H1 (cell line): ENCODE measurements around the gene TPRX1. TPM values are rescaled to one million over a fixed set of nuclear protein-coding genes. Genes with fewer than 3 reads are reported as not detected.

Experiments used
- CTCF ChIA-PET: fragments of 300-600 bp; sonication (Branson Sonifier 250); formaldehyde crosslinking; loops from one replicate; lab custom pipeline; 2021; ENCODE audit not compliant: partially characterized antibody; lab: Charles Lee
- POLR2A ChIA-PET: fragments of 300-600 bp; sonication (Branson Sonifier 250); formaldehyde crosslinking; loops from one replicate; lab custom pipeline; 2021; ENCODE audit warnings: inconsistent platforms; ENCODE audit not compliant: partially characterized antibody; lab: Charles Lee
- DNase-seq, 2 experiments: peaks; one replicate each; pipeline versions ENCODE4 v3.0.0 to v3.0.0-alpha.2; 2010 to 2022; ENCODE audit warnings: low spot score in 2 of 2, low read depth in 1 of 2, mixed read lengths in 1 of 2
- FAIRE-seq: peaks from 2 replicates; lab custom pipeline; 2011; peaks lifted over from hg19 to GRCh38; lab: Jason Lieb, UNC
- H2AFZ ChIP-seq: 2 replicates; pipeline ENCODE4 v1.8.1; 2012; ENCODE audit warnings: low read length, inconsistent platforms
- H2AK5ac ChIP-seq: 2 replicates; pipeline ENCODE4 v1.6.1; 2013; ENCODE audit warnings: low read depth, low read length
- H2BK120ac ChIP-seq: replicated peaks from 2 replicates; pipeline ENCODE3; 2013; ENCODE audit warnings: low read depth, low read length, inconsistent platforms
- H2BK12ac ChIP-seq: 2 replicates; pipeline ENCODE4 v1.6.1; 2013; ENCODE audit warnings: low read depth, low read length
- H2BK15ac ChIP-seq: 2 replicates; pipeline ENCODE4 v1.6.1; 2013; ENCODE audit warnings: low read length
- H2BK20ac ChIP-seq: 2 replicates; pipeline ENCODE4 v1.6.1; 2013; ENCODE audit warnings: low read length
- H2BK5ac ChIP-seq: 2 replicates; pipeline ENCODE4 v1.6.1; 2013; ENCODE audit warnings: low read depth, low read length
- H3K14ac ChIP-seq: 2 replicates; pipeline ENCODE4 v1.6.1; 2013; ENCODE audit warnings: inconsistent platforms; ENCODE audit not compliant: insufficient read length
- H3K18ac ChIP-seq: 2 replicates; pipeline ENCODE4 v1.6.1; 2013; ENCODE audit warnings: low read length; ENCODE audit errors: extremely low read depth
- H3K23ac ChIP-seq: 2 replicates; pipeline ENCODE4 v1.6.1; 2013; ENCODE audit warnings: inconsistent platforms; ENCODE audit not compliant: insufficient read length
- H3K23me2 ChIP-seq: 2 replicates; pipeline ENCODE4 v1.6.1; 2013; ENCODE audit warnings: low read depth, low read length
- H3K27ac ChIP-seq: 2 replicates; pipeline ENCODE4 v1.6.1; 2011; ENCODE audit warnings: low read depth, low read length, inconsistent platforms
- H3K27me3 ChIP-seq, 4 experiments: replicated peaks in 1 of 4; 1 replicate in 1 of 4; 2 replicates in 3 of 4; pipeline versions ENCODE4 v1.6.1 to v1.8.1; 2011 to 2013; ENCODE audit warnings: low read length in 3 of 4, mild to moderate bottlenecking in 3 of 4, inconsistent platforms in 2 of 4, mixed read lengths in 2 of 4, moderate library complexity in 1 of 4; ENCODE audit not compliant: control insufficient read depth in 3 of 4, insufficient read depth in 3 of 4; ENCODE audit errors: extremely low read depth in 1 of 4
- H3K36me3 ChIP-seq, 4 experiments: 2 replicates each; pipeline versions ENCODE4 v1.6.1 to v1.8.1; 2011 to 2013; ENCODE audit warnings: mild to moderate bottlenecking in 4 of 4, low read length in 3 of 4, moderate library complexity in 2 of 4, control low read depth in 1 of 4, inconsistent platforms in 1 of 4; ENCODE audit not compliant: insufficient read depth in 4 of 4, control insufficient read depth in 2 of 4
- H3K4ac ChIP-seq: replicated peaks from 2 replicates; pipeline ENCODE3; 2013; ENCODE audit warnings: low read length, low read depth, mixed read lengths, inconsistent platforms; ENCODE audit not compliant: insufficient read length
- H3K4me1 ChIP-seq, 4 experiments: replicated peaks in 1 of 4; 1 replicate in 1 of 4; 2 replicates in 3 of 4; pipeline versions ENCODE4 v1.6.1 to v1.8.1; 2011 to 2013; ENCODE audit warnings: low read length in 3 of 4, inconsistent platforms in 2 of 4, mixed read lengths in 1 of 4; ENCODE audit not compliant: insufficient read depth in 4 of 4, control insufficient read depth in 3 of 4
- H3K4me2 ChIP-seq, 2 experiments: 2 replicates each; pipeline versions ENCODE4 v1.6.1 to v1.8.1; 2011 to 2013; ENCODE audit warnings: low read depth in 2 of 2, low read length in 2 of 2, control low read depth in 1 of 2, inconsistent platforms in 1 of 2, mild to moderate bottlenecking in 1 of 2; ENCODE audit not compliant: insufficient read depth in 1 of 2
- H3K4me3 ChIP-seq, 4 experiments: fragments of 200-600, 300-600 bp in 1 of 4; sonication (generic), shearing (Covaris generic), sonication (Bioruptor Twin) in 1 of 4; 2 replicates each; pipeline versions ENCODE4 v1.5.1 to v1.8.1; 2011 to 2016; ENCODE audit warnings: low read length in 4 of 4, low read depth in 3 of 4, control low read depth in 2 of 4, inconsistent platforms in 2 of 4, mild to moderate bottlenecking in 2 of 4, mixed read lengths in 1 of 4, moderate library complexity in 1 of 4; ENCODE audit not compliant: insufficient read depth in 2 of 4; ENCODE audit errors: extremely low read depth in 1 of 4
- H3K56ac ChIP-seq: replicated peaks from 2 replicates; pipeline ENCODE3; 2013; ENCODE audit warnings: low read depth, mild to moderate bottlenecking, mixed read lengths, low read length, inconsistent platforms; ENCODE audit not compliant: insufficient read length
- H3K79me1 ChIP-seq: 2 replicates; pipeline ENCODE4 v1.6.1; 2013; ENCODE audit warnings: low read depth, low read length, control low read depth
- H3K79me2 ChIP-seq, 2 experiments: 2 replicates each; pipeline versions ENCODE4 v1.6.1 to v1.8.1; 2012 to 2013; ENCODE audit warnings: low read length in 2 of 2, mild to moderate bottlenecking in 2 of 2, inconsistent platforms in 1 of 2; ENCODE audit not compliant: insufficient read depth in 2 of 2, control insufficient read depth in 1 of 2
- H3K9ac ChIP-seq, 4 experiments: replicated peaks in 1 of 4; 1 replicate in 1 of 4; 2 replicates in 3 of 4; pipeline versions ENCODE4 v1.6.1 to v1.8.1; 2011 to 2013; ENCODE audit warnings: low read depth in 3 of 4, low read length in 3 of 4, control low read depth in 2 of 4, mild to moderate bottlenecking in 2 of 4, moderate library complexity in 2 of 4, inconsistent platforms in 1 of 4; ENCODE audit errors: extremely low read depth in 1 of 4
- H3K9me3 ChIP-seq, 2 experiments: 2 replicates each; pipeline versions ENCODE4 v1.6.1 to v1.8.1; 2012 to 2013; ENCODE audit warnings: mild to moderate bottlenecking in 2 of 2, moderate library complexity in 2 of 2, control low read depth in 1 of 2, inconsistent platforms in 1 of 2, low read depth in 1 of 2, low read length in 1 of 2, mixed read lengths in 1 of 2; ENCODE audit not compliant: insufficient read depth in 2 of 2
- H4K20me1 ChIP-seq, 2 experiments: replicated peaks in 1 of 2; 2 replicates each; pipeline versions ENCODE3 to v1.8.1; 2011 to 2013; ENCODE audit warnings: inconsistent platforms in 2 of 2, low read length in 2 of 2, mild to moderate bottlenecking in 1 of 2; ENCODE audit not compliant: insufficient read depth in 2 of 2, control insufficient read depth in 1 of 2
- H4K5ac ChIP-seq: 2 replicates; pipeline ENCODE4 v1.6.1; 2013; ENCODE audit warnings: low read length, low read depth, mixed read lengths, inconsistent platforms; ENCODE audit not compliant: insufficient read length
- H4K8ac ChIP-seq: 2 replicates; pipeline ENCODE4 v1.8.0; 2013; ENCODE audit warnings: mild to moderate bottlenecking, moderate library complexity, low read length, inconsistent platforms; ENCODE audit not compliant: insufficient read depth; ENCODE audit errors: extremely low read depth
- H4K91ac ChIP-seq: replicated peaks from 2 replicates; pipeline ENCODE3; 2013; ENCODE audit warnings: low read length, mixed read lengths, inconsistent platforms; ENCODE audit not compliant: insufficient read length
- ASH2L ChIP-seq: fragments of 200-600, 300-600 bp; sonication (generic); IDR thresholded peaks from one replicate; pipeline ENCODE4 v1.7.1; 2017; ENCODE audit warnings: low read length
- ATF3 ChIP-seq: IDR thresholded peaks from 2 replicates; pipeline ENCODE4 v1.6.1; 2011; ENCODE audit warnings: low read depth, mild to moderate bottlenecking, low read length; ENCODE audit not compliant: insufficient read depth
- BACH1 ChIP-seq: IDR thresholded peaks from 2 replicates; pipeline ENCODE4 v1.6.1; 2012; ENCODE audit warnings: low read length, improper control_type of control experiment
- CEBPB ChIP-seq: IDR thresholded peaks from 2 replicates; pipeline ENCODE4 v1.6.1; 2012; ENCODE audit warnings: low read depth, low read length
- CHD2 ChIP-seq: IDR thresholded peaks from 2 replicates; pipeline ENCODE4 v1.6.1; 2012; ENCODE audit warnings: low read length, improper control_type of control experiment
- EZH2 ChIP-seq: fragments of 200-600 bp; sonication (generic); IDR thresholded peaks from 2 replicates; pipeline ENCODE4 v1.7.1; 2012; ENCODE audit warnings: low read depth, mild to moderate bottlenecking, moderate library complexity, low read length, inconsistent platforms; ENCODE audit not compliant: severe bottlenecking
- MAFK ChIP-seq: IDR thresholded peaks from 2 replicates; pipeline ENCODE4 v1.6.1; 2012; ENCODE audit warnings: low read depth, mild to moderate bottlenecking, improper control_type of control experiment, low read length
- MAX ChIP-seq: IDR thresholded peaks from 2 replicates; pipeline ENCODE4 v1.6.1; 2012; ENCODE audit warnings: inconsistent platforms
- NRF1 ChIP-seq: IDR thresholded peaks from 2 replicates; pipeline ENCODE4 v1.6.1; 2011; ENCODE audit warnings: mild to moderate bottlenecking, low read depth, low read length, improper control_type of control experiment
- RBBP5 ChIP-seq: IDR thresholded peaks from 2 replicates; pipeline ENCODE4 v1.7.1; 2012; ENCODE audit warnings: low read depth, mild to moderate bottlenecking, inconsistent platforms, low read length, moderate library complexity, borderline replicate concordance
- SIN3A ChIP-seq, 2 experiments: IDR thresholded peaks in 1 of 2; conservative IDR thresholded peaks in 1 of 2; 2 replicates each; pipeline ENCODE4 v1.6.1; 2011 to 2012; ENCODE audit warnings: low read length in 2 of 2, improper control_type of control experiment in 1 of 2, low read depth in 1 of 2, mild to moderate bottlenecking in 1 of 2
- SRF ChIP-seq: IDR thresholded peaks from 2 replicates; pipeline ENCODE4 v1.6.1; 2011; ENCODE audit warnings: mild to moderate bottlenecking, low read depth, low read length, moderate library complexity
- WGBS, 2 experiments: shearing (Covaris generic) in 1 of 2; methylation state at CpG; one replicate each; pipeline versions ENCODE4 v1.1.6 to v1.1.7; 2013 to 2015; ENCODE audit warnings: low lambda C conversion rate in 2 of 2, mixed read lengths in 2 of 2, inconsistent platforms in 1 of 2, low coverage in 1 of 2, missing lambda C conversion rate in 1 of 2; ENCODE audit not compliant: insufficient replicate concordance in 2 of 2, insufficient coverage in 1 of 2, insufficient read length in 1 of 2; ENCODE audit errors: extremely low coverage in 1 of 2, missing lambda C conversion rate in 1 of 2; 5-methylcytosine and 5-hydroxymethylcytosine counted together
- polyA plus RNA-seq, 7 experiments: library from polyadenylated mRNA; depleted of rRNA in 3 of 7; stranded (reverse) in 5 of 7; unstranded in 2 of 7; fragments of >200 nt in 5 of 7; fragments of 200-250 nt in 2 of 7; gene quantifications; 1 replicate in 5 of 7; 2 replicates in 1 of 7; 4 replicates in 1 of 7; pipeline versions ENCODE4 v1.2.1 to v1.2.3, GENCODE V29; 2011 to 2013; ENCODE audit warnings: missing spikeins in 2 of 7, mixed read lengths in 2 of 7
- total RNA-seq: library from RNA; stranded (reverse); fragmentation: NEBNext Ultra II Directional; extraction: Animal tissue kit (Norgen Biotek cat#: 25700); gene quantifications from 2 replicates; pipeline ENCODE4 v1.2.1, GENCODE V29; 2021

Gene TPRX1
- total and polyA plus RNA-seq, 2 of the 8 experiments (the other 6 are each of a cell fraction or from before 2014, with no cell fraction given), result 0.03 TPM; not detected in 1

GRCh38 chr19:47776568-47776967, 27.8 kb downstream of the TPRX1 start:
- Histone ChIP-seq H3K18ac (no peak overlapping the region; the same call in 1 of the 2 replicates), H2AFZ (no peak overlapping the region), H3K56ac (no peak overlapping the region), H2BK12ac (no peak overlapping the region), H3K79me2 (peaks cover 13 to 25% of the 10 kb centered on the region in 2 experiments), H3K4me2 (0 out of 4 replicates have a peak overlapping the region, but pooled peaks of 1 of the 2 experiments have one; percentile 12), H3K4me1 (peaks cover 0 to 10% (median 7%) of the 10 kb centered on the region in 4 experiments; a peak in 5 of 7 replicates), H4K91ac (no peak overlapping the region), H3K36me3 (peaks cover 5 to 9% (median 8%) of the 10 kb centered on the region in 4 experiments; a peak in 7 of 8 replicates), H3K79me1 (peaks cover 2% of the 10 kb centered on the region), H4K8ac (no peak overlapping the region), H3K9me3 (no peaks in the 10 kb centered on the region), H3K27ac (peak overlapping the region; percentile 56; the same call in 1 of the 2 replicates), H3K14ac (no peak overlapping the region), H3K9ac (no peak overlapping the region), H2BK5ac (peak overlapping the region; percentile 49; the same call in 1 of the 2 replicates), H3K23me2 (peaks cover 8% of the 10 kb centered on the region), H3K4ac (no peak overlapping the region), H4K5ac (no peak overlapping the region), H2AK5ac (0 out of 2 replicates have a peak overlapping the region, but pooled peaks have one; percentile 2), H3K4me3 (no peak overlapping the region), H2BK15ac (0 out of 2 replicates have a peak overlapping the region, but pooled peaks have one; percentile 81), H3K27me3 (no peaks in the 10 kb centered on the region), H2BK120ac (no peak overlapping the region), H4K20me1 (peaks cover 8 to 13% of the 10 kb centered on the region in 2 experiments), H3K23ac (no peak overlapping the region), H2BK20ac (no peak overlapping the region; the same call in 1 of the 2 replicates)
- WGBS, 2 experiments, result 59% methylated on average over 4 of the region's 4 CpGs; no CpG with 5 or more reads in 1 of the 2 experiments
- FAIRE-seq (no peak), DNase-seq (no peak)
- ChIA-PET POLR2A (interaction anchor here (0.9 to 5.0 kb wide), 4 partner anchors 10 to 73 kb away, joined by 4 to 34 read pairs (median 8); no protein-coding TSS in a partner anchor), CTCF (interaction anchor here (0.6 to 3.6 kb wide), 6 partner anchors 11 to 73 kb away, joined by 3 to 19 read pairs (median 6); no protein-coding TSS in a partner anchor)
- TF ChIP-seq CEBPB (no peak), MAFK (no peak), EZH2 (no peak), SIN3A (conservative IDR thresholded peaks at IDR 0.05 in 1 of 2, IDR thresholded peaks at IDR 0.05 in 1 of 2; ENCODE audit: low read depth in 1 of 2, low read length in 2 of 2) (no peak), RBBP5 (no peak), ASH2L (no peak), BACH1 (no peak), MAX (no peak), NRF1 (no peak), CHD2 (no peak), ATF3 (no peak), SRF (no peak)
